ENCODE data around the gene C1orf146.

DNA sequence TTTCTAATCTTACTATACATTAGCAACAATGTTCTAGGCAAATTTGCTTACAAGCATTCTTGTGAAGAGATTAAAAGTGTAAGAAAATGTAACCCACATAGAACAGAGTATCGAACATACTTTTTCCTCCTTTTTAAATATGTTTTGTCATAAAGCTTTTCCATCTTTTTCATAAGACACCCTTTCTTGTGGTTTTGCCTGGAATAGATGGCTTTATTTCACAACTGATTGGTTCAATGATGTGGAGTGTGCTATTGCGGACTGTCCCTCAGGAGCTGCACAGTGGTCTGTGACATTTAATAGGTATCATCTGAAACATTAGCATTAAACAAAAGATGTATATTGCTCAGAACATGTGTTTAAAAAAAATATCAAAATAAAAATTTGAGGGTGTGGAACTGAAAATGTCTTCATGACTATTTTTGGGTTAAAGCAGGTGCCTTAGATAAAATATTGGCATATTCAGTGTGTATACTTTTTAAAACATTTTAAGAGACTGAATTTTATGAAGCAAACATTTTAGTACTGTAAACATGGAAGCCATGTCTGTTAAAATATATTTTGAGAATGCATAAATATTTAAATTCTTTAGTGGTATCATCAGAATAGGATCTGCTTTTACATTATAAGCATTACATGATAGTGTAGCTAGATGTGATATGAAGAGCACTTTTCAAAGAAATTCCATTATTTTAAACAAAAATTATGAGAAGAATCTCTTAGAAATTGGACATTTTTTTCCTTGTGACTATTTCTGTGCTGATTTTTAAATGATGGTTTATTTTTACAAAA is 48.3 kb upstream of the C1orf146 start:
- no peak for TF ChIP-seq EP300 (IDR thresholded peaks at IDR 0.05)
- TF ChIP-seq, protein P1, sequence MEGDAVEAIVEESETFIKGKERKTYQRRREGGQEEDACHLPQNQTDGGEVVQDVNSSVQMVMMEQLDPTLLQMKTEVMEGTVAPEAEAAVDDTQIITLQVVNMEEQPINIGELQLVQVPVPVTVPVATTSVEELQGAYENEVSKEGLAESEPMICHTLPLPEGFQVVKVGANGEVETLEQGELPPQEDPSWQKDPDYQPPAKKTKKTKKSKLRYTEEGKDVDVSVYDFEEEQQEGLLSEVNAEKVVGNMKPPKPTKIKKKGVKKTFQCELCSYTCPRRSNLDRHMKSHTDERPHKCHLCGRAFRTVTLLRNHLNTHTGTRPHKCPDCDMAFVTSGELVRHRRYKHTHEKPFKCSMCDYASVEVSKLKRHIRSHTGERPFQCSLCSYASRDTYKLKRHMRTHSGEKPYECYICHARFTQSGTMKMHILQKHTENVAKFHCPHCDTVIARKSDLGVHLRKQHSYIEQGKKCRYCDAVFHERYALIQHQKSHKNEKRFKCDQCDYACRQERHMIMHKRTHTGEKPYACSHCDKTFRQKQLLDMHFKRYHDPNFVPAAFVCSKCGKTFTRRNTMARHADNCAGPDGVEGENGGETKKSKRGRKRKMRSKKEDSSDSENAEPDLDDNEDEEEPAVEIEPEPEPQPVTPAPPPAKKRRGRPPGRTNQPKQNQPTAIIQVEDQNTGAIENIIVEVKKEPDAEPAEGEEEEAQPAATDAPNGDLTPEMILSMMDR (IDR thresholded peaks at IDR 0.05), result no peak
- no peak for TF ChIP-seq POLR2A (IDR thresholded peaks at IDR 0.05)
